ENCODE data around the gene TRIM56. TPM values are rescaled to one million over a fixed set of nuclear protein-coding genes. Genes with fewer than 3 reads are reported as not detected.

Gene TRIM56
- total RNA-seq, 2 experiments from 2014 or later: 77.4 to 77.8 TPM

DNA sequence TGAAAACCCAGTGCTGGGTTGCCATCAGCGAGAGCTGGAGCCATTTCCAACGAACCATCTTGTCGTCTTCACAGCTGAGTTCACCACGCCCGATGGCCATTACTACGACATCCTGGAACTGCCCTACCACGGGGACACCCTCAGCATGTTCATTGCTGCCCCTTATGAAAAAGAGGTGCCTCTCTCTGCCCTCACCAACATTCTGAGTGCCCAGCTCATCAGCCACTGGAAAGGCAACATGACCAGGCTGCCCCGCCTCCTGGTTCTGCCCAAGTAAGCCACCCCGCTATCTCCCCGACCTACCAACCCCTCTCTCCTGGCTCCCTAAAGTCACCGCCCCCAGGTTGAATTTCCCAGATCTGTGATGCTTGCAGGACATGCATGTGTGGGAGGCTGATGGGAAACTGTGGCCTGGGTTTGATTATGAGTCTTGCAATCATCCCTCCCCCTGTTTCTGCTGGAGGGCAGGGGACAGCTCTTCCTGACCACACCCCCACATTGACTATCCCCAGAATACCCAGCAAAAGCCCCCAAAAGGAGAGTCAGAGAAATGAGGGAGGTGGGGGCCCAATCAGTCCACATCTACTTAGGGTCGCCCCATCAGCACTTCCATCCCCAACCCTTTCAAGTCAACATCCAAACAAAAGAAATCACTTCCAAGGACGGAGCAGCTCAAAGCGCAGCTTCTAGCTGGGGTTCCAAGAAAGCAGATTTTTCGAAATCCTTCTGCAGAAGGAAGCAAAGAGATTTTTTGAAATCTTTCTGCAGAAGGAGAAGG, 48.5 kb downstream of the TRIM56 start:
- ATAC-seq (ENCODE audit: low read depth): no peak
- Mint-ChIP-seq H3K4me1 (peaks cover 17% of the 10 kb centered on the region), H3K4me3 (no peak overlapping the region), H3K27me3 (peaks cover 52% of the 10 kb centered on the region), H3K27ac (no peak overlapping the region), H3K9me3 (no peaks in the 10 kb centered on the region), H3K36me3 (no peaks in the 10 kb centered on the region)
- POLR2A ChIA-PET: no interaction called here
- DNase-seq: no peak

DNA sequence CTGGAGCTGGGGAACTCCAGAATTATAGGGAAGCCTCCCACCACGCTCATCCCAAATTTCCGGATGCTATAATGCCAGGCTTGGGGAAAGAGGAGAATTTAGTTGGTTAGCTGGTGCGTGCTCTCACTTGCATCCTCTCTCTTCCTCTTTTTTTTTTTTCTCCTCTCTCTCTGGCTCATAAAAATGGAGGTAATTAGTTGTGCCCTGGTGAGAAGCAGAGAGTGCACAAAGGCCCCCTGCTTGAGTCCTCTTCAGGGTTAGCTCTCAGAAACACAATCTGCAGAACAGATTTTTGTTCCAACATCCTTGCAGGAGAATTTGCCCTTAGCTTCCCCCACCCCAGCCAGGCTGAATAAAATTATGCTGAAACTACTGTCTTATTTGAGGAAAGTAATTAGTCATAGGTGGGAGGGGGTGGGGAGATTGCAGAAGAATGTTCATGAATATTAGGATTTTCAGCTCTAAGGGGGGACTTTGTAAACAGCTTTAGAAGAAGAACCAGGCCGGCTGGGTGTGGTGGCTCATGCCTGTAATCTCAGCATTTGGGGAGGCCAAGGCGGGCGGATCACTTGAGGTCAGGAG, 49.2 kb downstream of the TRIM56 start:
- Mint-ChIP-seq H3K27me3 (peaks cover 48% of the 10 kb centered on the region), H3K4me3 (no peak overlapping the region), H3K9me3 (no peaks in the 10 kb centered on the region), H3K27ac (no peak overlapping the region), H3K36me3 (no peaks in the 10 kb centered on the region), H3K4me1 (peaks cover 19% of the 10 kb centered on the region)
- POLR2A ChIA-PET: no interaction called here
- ATAC-seq (ENCODE audit: low read depth): no peak
- DNase-seq: no peak

DNA sequence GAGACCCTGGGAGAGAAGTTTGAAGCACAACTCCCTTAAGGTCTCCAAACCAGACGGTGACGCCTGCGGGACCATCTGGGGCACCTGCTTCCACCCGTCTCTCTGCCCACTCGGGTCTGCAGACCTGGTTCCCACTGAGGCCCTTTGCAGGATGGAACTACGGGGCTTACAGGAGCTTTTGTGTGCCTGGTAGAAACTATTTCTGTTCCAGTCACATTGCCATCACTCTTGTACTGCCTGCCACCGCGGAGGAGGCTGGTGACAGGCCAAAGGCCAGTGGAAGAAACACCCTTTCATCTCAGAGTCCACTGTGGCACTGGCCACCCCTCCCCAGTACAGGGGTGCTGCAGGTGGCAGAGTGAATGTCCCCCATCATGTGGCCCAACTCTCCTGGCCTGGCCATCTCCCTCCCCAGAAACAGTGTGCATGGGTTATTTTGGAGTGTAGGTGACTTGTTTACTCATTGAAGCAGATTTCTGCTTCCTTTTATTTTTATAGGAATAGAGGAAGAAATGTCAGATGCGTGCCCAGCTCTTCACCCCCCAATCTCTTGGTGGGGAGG, 52.5 kb downstream of the TRIM56 start:
- peaks cover 37% of the 10 kb centered on the region for H3K27me3 Mint-ChIP-seq
- H3K27ac Mint-ChIP-seq: peak overlapping the region; percentile 72
- no peak for ATAC-seq (ENCODE audit: low read depth)
- no peak for DNase-seq
- H3K4me1 Mint-ChIP-seq: peaks cover 35% of the 10 kb centered on the region
- no peaks in the 10 kb centered on the region for H3K9me3 Mint-ChIP-seq
- no peaks in the 10 kb centered on the region for H3K36me3 Mint-ChIP-seq
- POLR2A ChIA-PET: interaction anchor here (0.6 to 1.6 kb wide), 3 partner anchors 11 to 53 kb away, joined by 4 to 8 read pairs (median 7); partner anchors contain the start of genes SERPINE1 and TRIM56
- H3K4me3 Mint-ChIP-seq: peak overlapping the region; percentile 63

DNA sequence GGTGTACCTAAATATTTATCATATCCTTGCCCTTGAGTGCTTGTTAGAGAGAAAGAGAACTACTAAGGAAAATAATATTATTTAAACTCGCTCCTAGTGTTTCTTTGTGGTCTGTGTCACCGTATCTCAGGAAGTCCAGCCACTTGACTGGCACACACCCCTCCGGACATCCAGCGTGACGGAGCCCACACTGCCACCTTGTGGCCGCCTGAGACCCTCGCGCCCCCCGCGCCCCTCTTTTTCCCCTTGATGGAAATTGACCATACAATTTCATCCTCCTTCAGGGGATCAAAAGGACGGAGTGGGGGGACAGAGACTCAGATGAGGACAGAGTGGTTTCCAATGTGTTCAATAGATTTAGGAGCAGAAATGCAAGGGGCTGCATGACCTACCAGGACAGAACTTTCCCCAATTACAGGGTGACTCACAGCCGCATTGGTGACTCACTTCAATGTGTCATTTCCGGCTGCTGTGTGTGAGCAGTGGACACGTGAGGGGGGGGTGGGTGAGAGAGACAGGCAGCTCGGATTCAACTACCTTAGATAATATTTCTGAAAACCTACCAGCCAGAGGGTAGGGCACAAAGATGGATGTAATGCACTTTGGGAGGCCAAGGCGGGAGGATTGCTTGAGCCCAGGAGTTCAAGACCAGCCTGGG, 53.1 kb downstream of the TRIM56 start:
- ATAC-seq (ENCODE audit: low read depth) (peak; percentile 90), DNase-seq (peak; percentile 55)
- Mint-ChIP-seq H3K4me3 (peak overlapping the region; percentile 63), H3K4me1 (peaks cover 35% of the 10 kb centered on the region), H3K27ac (peak overlapping the region; percentile 72), H3K9me3 (no peaks in the 10 kb centered on the region), H3K36me3 (no peaks in the 10 kb centered on the region), H3K27me3 (peaks cover 40% of the 10 kb centered on the region)
- POLR2A ChIA-PET: interaction anchor here (0.9 to 1.6 kb wide), 3 partner anchors 11 to 53 kb away, joined by 3 to 8 read pairs (median 4); partner anchors contain the start of genes SERPINE1 and TRIM56

DNA sequence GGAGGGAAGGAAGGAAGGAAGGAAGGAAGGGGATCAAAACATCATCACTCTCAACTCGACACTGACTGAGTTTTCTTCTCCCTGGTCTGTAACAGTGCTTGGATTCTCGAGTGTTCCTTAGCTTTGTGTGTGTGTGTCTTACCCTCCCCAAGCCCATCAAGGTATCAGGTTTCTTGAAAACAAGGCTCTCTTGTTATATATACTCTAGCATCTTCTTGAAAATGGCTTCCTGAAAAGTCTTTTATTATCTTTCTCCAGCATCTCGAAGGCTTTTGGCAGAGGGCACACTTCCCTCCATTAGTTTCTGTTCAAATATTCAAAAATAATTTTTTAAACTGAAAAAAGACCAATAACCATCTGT, 55.0 kb downstream of the TRIM56 start:
- peaks cover 39% of the 10 kb centered on the region for H3K27me3 Mint-ChIP-seq
- H3K4me3 Mint-ChIP-seq: no peak overlapping the region
- H3K27ac Mint-ChIP-seq: no peak overlapping the region
- H3K36me3 Mint-ChIP-seq: no peaks in the 10 kb centered on the region
- no peak for ATAC-seq (ENCODE audit: low read depth)
- H3K9me3 Mint-ChIP-seq: no peaks in the 10 kb centered on the region
- DNase-seq: no peak
- peaks cover 39% of the 10 kb centered on the region for H3K4me1 Mint-ChIP-seq
- POLR2A ChIA-PET: interaction anchor here (0.7 to 1.6 kb wide), 4 partner anchors 15 to 103 kb away, joined by 3 to 6 read pairs (median 3); no protein-coding TSS in a partner anchor

DNA sequence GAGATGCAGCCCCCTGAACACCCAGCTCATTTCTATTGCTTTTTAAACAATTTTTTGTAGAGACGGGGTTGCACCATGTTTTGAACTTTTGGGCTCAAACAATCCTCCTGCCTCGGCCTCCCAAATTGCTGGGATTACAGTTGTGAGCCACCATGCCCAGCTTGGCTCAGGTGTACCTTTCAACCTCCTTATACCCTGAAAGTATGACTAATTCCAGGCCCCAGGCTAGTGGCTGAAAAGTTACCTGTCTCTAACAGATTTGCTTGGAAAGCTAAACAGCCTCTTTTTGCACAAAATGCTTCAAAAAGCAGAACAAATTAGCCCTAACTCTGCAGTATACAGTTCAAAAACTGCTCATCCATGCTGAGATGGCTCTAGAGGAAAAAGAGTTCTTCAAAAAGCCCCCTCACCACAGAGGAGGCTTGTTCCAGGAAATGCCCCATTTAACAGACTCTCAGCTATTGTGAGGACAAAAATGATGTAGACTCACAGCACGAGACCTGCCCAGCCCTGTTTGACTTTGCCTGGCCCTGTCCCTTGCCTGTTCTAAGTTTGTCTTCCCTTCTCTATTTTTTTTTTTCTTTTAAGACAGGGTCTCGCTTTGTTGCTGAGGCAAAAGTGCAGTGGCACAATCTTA, 55.6 kb downstream of the TRIM56 start:
- DNase-seq (no peak), ATAC-seq (ENCODE audit: low read depth) (peak; percentile 34)
- Mint-ChIP-seq H3K36me3 (no peaks in the 10 kb centered on the region), H3K4me1 (peaks cover 39% of the 10 kb centered on the region), H3K9me3 (no peaks in the 10 kb centered on the region), H3K27me3 (peaks cover 42% of the 10 kb centered on the region), H3K4me3 (no peak overlapping the region), H3K27ac (peak overlapping the region; percentile 13)
- POLR2A ChIA-PET: interaction anchor here (0.7 to 1.9 kb wide), 5 partner anchors 14 to 103 kb away, joined by 3 to 6 read pairs (median 3); partner anchors contain the start of gene AP1S1

Other genes with a start within 250 kb of the TRIM56 start
- 10 to 100 TPM; 39.0 to 41.2 TPM for gene SLC12A9, start 232.8 kb upstream of the TRIM56 start, total RNA-seq
- gene TRIP6, start 218.1 kb upstream of the TRIM56 start, total RNA-seq: 10 to 100 TPM; 25.6 to 28.0 TPM
- 100 to 1,000 TPM; 251 to 255 TPM for gene SRRT, start 210.4 kb upstream of the TRIM56 start, total RNA-seq
- 1 to 10 TPM; 3.0 to 4.7 TPM for gene UFSP1, start 195.8 kb upstream of the TRIM56 start, total RNA-seq
- gene ACHE, start 189.6 kb upstream of the TRIM56 start, total RNA-seq: under 1 TPM in 1 of 2 experiments, not detected in 1; 0.34 TPM
- not detected for gene MUC3A, start 135.9 kb upstream of the TRIM56 start, total RNA-seq
- gene MUC12, start 115.9 kb upstream of the TRIM56 start, total RNA-seq: not detected
- not detected for gene MUC17, start 65.4 kb upstream of the TRIM56 start, total RNA-seq
- under 1 TPM; 0.44 to 0.51 TPM for gene SERPINE1, start 41.6 kb downstream of the TRIM56 start, total RNA-seq
- gene AP1S1, start 69.0 kb downstream of the TRIM56 start, total RNA-seq: 10 to 100 TPM; 34.1 to 44.0 TPM
- gene VGF, start 80.1 kb downstream of the TRIM56 start, total RNA-seq: under 1 TPM; 0.14 to 0.17 TPM
- not detected for gene NAT16, start 94.8 kb downstream of the TRIM56 start, total RNA-seq
- gene MOGAT3, start 115.6 kb downstream of the TRIM56 start, total RNA-seq: not detected
- gene PLOD3, start 132.1 kb downstream of the TRIM56 start, total RNA-seq: 10 to 100 TPM; 48.9 to 51.0 TPM
- gene ZNHIT1, start 132.7 kb downstream of the TRIM56 start, total RNA-seq: 10 to 100 TPM; 54.2 to 55.8 TPM
- 10 to 100 TPM; 26.6 to 30.1 TPM for gene CLDN15, start 152.3 kb downstream of the TRIM56 start, total RNA-seq
- gene FIS1, start 159.6 kb downstream of the TRIM56 start, total RNA-seq: 100 to 1,000 TPM in 1 of 2 experiments, 10 to 100 TPM in 1; 91.7 to 106 TPM
- 1 to 10 TPM; 6.1 to 6.3 TPM for gene IFT22, start 236.3 kb downstream of the TRIM56 start, total RNA-seq

All from activated naive CD8-positive, alpha-beta T cell treated with anti-CD3 and anti-CD28 coated beads, Interleukin-2, amount 10 ng/mL, durations not matched to agents 7 days and 5 days (primary cell).